Omental fat pad (tissue), 4 donors: ENCODE measurements around the gene CDK17. TPM values are rescaled to one million over a fixed set of nuclear protein-coding genes. Genes with fewer than 3 reads are reported as not detected.

Experiments
- ATAC-seq: fragments of 150-250 bp; one replicate; pipeline ENCODE4 v1.9.1; 2016; ENCODE audit warnings: mild to moderate bottlenecking, moderate library complexity; ENCODE audit not compliant: low FRiP score
- DNase-seq: peaks from one replicate; pipeline ENCODE4 v3.0.0-alpha.2; 2019; ENCODE audit warnings: low spot score
- total RNA-seq, 4 donors: library from RNA; depleted of rRNA; stranded (reverse); fragments of >200 nt; gene quantifications; one replicate each; pipeline ENCODE4 v1.1.0, GENCODE V29; 2016
- TF ChIP-seq, protein P1 (sequence below), 3 donors: fragments of 450-650 bp; IDR thresholded peaks; one replicate each; pipeline ENCODE4 v1.5.1; 2016 to 2017; ENCODE audit warnings: antibody characterized with exemption in 3 of 3, mild to moderate bottlenecking in 3 of 3, moderate library complexity in 2 of 3

CDK17 gene
- total RNA-seq, 4 donors from 2014 or later, result 35.8 to 107 (median 100) TPM

GRCh38 chr12:96294831-96295230, 105.4 kb downstream of the CDK17 start:
- TF ChIP-seq, protein P1, sequence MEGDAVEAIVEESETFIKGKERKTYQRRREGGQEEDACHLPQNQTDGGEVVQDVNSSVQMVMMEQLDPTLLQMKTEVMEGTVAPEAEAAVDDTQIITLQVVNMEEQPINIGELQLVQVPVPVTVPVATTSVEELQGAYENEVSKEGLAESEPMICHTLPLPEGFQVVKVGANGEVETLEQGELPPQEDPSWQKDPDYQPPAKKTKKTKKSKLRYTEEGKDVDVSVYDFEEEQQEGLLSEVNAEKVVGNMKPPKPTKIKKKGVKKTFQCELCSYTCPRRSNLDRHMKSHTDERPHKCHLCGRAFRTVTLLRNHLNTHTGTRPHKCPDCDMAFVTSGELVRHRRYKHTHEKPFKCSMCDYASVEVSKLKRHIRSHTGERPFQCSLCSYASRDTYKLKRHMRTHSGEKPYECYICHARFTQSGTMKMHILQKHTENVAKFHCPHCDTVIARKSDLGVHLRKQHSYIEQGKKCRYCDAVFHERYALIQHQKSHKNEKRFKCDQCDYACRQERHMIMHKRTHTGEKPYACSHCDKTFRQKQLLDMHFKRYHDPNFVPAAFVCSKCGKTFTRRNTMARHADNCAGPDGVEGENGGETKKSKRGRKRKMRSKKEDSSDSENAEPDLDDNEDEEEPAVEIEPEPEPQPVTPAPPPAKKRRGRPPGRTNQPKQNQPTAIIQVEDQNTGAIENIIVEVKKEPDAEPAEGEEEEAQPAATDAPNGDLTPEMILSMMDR (IDR thresholded peaks at IDR 0.05), result no peak
- DNase-seq (no peak), ATAC-seq (no peak)

- TF ChIP-seq, protein P1 (IDR thresholded peaks at IDR 0.05), result no peak
- ATAC-seq (no peak), DNase-seq (no peak)
Observed at GRCh38 chr12:96293093-96293492, 107.1 kb downstream of the CDK17 start.

GRCh38 chr12:96289067-96289466, 111.2 kb downstream of the CDK17 start:
- TF ChIP-seq, protein P1 (IDR thresholded peaks at IDR 0.05), result no peak
- ATAC-seq (no peak), DNase-seq (no peak)

DNA sequence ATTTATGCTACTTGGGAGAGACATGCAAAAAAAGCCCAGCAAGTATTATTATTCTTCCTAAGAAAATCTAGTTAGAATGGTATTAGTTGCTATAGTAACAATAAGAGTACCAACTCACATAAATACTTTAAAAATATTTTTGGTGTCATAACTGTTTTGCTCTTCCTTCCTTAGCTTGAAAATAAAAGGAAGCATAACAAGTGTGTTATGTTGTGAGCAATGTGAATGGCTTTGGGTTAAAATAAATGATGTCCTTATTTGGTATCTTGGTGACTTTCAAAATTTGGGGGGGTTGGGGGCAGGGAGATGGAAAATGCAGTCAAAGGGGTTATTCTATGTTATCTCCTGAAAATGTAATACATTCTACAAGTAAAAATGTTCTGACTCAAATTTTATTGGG, 115.1 kb downstream of the CDK17 start:
- DNase-seq (no peak), ATAC-seq (no peak)
- TF ChIP-seq, protein P1 (IDR thresholded peaks at IDR 0.05), result no peak

GRCh38 chr12:96274331-96274730, 125.9 kb downstream of the CDK17 start:
- ATAC-seq (no peak), DNase-seq (no peak)
- TF ChIP-seq, protein P1 (IDR thresholded peaks at IDR 0.05), result no peak

- ATAC-seq, result peak; percentile 15
- TF ChIP-seq, protein P1 (IDR thresholded peaks at IDR 0.05), result no peak
Observed at GRCh38 chr12:96271469-96272199, 128.6 kb downstream of the CDK17 start.

DNA sequence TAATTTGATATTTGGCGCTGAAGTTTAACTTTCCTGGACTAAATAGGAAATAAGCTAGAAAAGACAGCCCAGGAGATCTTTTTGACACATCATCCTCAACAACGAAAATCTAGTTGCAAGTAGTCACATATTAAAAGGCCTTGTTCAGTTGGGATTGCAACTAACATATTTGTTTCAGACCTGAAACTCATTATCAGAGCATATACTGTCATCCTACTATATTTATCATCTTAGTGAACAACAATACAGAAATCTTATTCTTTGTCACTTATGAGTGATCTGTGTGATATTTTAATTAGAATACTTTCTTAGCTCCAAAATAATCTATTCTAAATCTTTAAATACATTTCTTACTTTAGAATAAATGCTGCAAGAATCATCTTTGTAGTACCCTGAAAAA, 134.0 kb downstream of the CDK17 start:
- no peak for ATAC-seq
- TF ChIP-seq, protein P1 (IDR thresholded peaks at IDR 0.05), result no peak
- DNase-seq, result no peak

More at GRCh38 chr12:96271469-96272199, 128.6 kb downstream of the CDK17 start:
- no peak for DNase-seq
